ENCODE results near the gene CDH13. TPM values are rescaled to one million over a fixed set of nuclear protein-coding genes. Genes with fewer than 3 reads are reported as not detected.

The CDH13 gene
- total RNA-seq (ENCODE audit: unreplicated experiment) = 2.3 TPM
- long read RNA-seq, partial matches to known transcripts = 1 of 1 reads
- long read RNA-seq, other reads (novel, unspliced or antisense) = 0 of 1 reads

- Mint-ChIP-seq H3K9me3 (ENCODE audit: unreplicated experiment) (no peaks in the 10 kb centered on the region), H3K36me3 (ENCODE audit: low read depth, unreplicated experiment) (peaks cover 3% of the 10 kb centered on the region), H3K27ac (ENCODE audit: unreplicated experiment) (no peak within 1 kb of the TSS), H3K27me3 (ENCODE audit: unreplicated experiment) (peaks cover 8% of the 10 kb centered on the region), H3K4me1 (ENCODE audit: unreplicated experiment) (peaks cover 26% of the 10 kb centered on the region), H3K4me3 (ENCODE audit: unreplicated experiment) (peak within 1 kb of the TSS; percentile 86)
- no peak for TF ChIP-seq CTCF (IDR thresholded peaks at IDR 0.05; ENCODE audit: unreplicated experiment)
- peak; percentile 16 for DNase-seq (ENCODE audit: low spot score)
Observed at GRCh38 chr16:82626791-82627261, at the start of gene CDH13. Gene CDH13 (plus strand): TSS chr16:82626969.

GRCh38 chr16:82580298-82580890 is 46.4 kb upstream of the CDH13 start:
- Mint-ChIP-seq H3K9me3 (ENCODE audit: unreplicated experiment) (no peaks in the 10 kb centered on the region), H3K27me3 (ENCODE audit: unreplicated experiment) (no peaks in the 10 kb centered on the region), H3K27ac (ENCODE audit: unreplicated experiment) (no peak overlapping the region), H3K4me3 (ENCODE audit: unreplicated experiment) (no peak overlapping the region), H3K4me1 (ENCODE audit: unreplicated experiment) (no peaks in the 10 kb centered on the region), H3K36me3 (ENCODE audit: low read depth, unreplicated experiment) (no peaks in the 10 kb centered on the region)
- TF ChIP-seq CTCF (IDR thresholded peaks at IDR 0.05; ENCODE audit: unreplicated experiment) = no peak
- DNase-seq (ENCODE audit: low spot score) = peak; percentile 21

GRCh38 chr16:82582975-82583374 is 43.8 kb upstream of the CDH13 start:
- no peaks in the 10 kb centered on the region for H3K36me3 Mint-ChIP-seq (ENCODE audit: low read depth, unreplicated experiment)
- no peaks in the 10 kb centered on the region for H3K27me3 Mint-ChIP-seq (ENCODE audit: unreplicated experiment)
- no peaks in the 10 kb centered on the region for H3K4me1 Mint-ChIP-seq (ENCODE audit: unreplicated experiment)
- TF ChIP-seq CTCF (IDR thresholded peaks at IDR 0.05; ENCODE audit: unreplicated experiment) = no peak
- DNase-seq (ENCODE audit: low spot score) = no peak
- no peak overlapping the region for H3K4me3 Mint-ChIP-seq (ENCODE audit: unreplicated experiment)
- no peak overlapping the region for H3K27ac Mint-ChIP-seq (ENCODE audit: unreplicated experiment)
- no peaks in the 10 kb centered on the region for H3K9me3 Mint-ChIP-seq (ENCODE audit: unreplicated experiment)

- TF ChIP-seq CTCF (IDR thresholded peaks at IDR 0.05; ENCODE audit: unreplicated experiment) = no peak
- H3K27me3 Mint-ChIP-seq (ENCODE audit: unreplicated experiment) = no peaks in the 10 kb centered on the region
- no peaks in the 10 kb centered on the region for H3K4me1 Mint-ChIP-seq (ENCODE audit: unreplicated experiment)
- H3K9me3 Mint-ChIP-seq (ENCODE audit: unreplicated experiment) = no peaks in the 10 kb centered on the region
- H3K36me3 Mint-ChIP-seq (ENCODE audit: low read depth, unreplicated experiment) = no peaks in the 10 kb centered on the region
- H3K27ac Mint-ChIP-seq (ENCODE audit: unreplicated experiment) = no peak overlapping the region
- H3K4me3 Mint-ChIP-seq (ENCODE audit: unreplicated experiment) = no peak overlapping the region
- DNase-seq (ENCODE audit: low spot score) = no peak
Observed at GRCh38 chr16:82583422-82583821, 43.3 kb upstream of the CDH13 start.

- Mint-ChIP-seq H3K4me3 (ENCODE audit: unreplicated experiment) (no peak overlapping the region), H3K36me3 (ENCODE audit: low read depth, unreplicated experiment) (no peaks in the 10 kb centered on the region), H3K4me1 (ENCODE audit: unreplicated experiment) (no peaks in the 10 kb centered on the region), H3K27ac (ENCODE audit: unreplicated experiment) (no peak overlapping the region), H3K9me3 (ENCODE audit: unreplicated experiment) (no peaks in the 10 kb centered on the region), H3K27me3 (ENCODE audit: unreplicated experiment) (no peaks in the 10 kb centered on the region)
- no peak for DNase-seq (ENCODE audit: low spot score)
- no peak for TF ChIP-seq CTCF (IDR thresholded peaks at IDR 0.05; ENCODE audit: unreplicated experiment)
Observed at GRCh38 chr16:82584553-82585152, 42.1 kb upstream of the CDH13 start.

Measured in endothelial cell (in vitro differentiated cells).